ENCODE results near the gene PLPP3.

PLPP3 gene

DNA sequence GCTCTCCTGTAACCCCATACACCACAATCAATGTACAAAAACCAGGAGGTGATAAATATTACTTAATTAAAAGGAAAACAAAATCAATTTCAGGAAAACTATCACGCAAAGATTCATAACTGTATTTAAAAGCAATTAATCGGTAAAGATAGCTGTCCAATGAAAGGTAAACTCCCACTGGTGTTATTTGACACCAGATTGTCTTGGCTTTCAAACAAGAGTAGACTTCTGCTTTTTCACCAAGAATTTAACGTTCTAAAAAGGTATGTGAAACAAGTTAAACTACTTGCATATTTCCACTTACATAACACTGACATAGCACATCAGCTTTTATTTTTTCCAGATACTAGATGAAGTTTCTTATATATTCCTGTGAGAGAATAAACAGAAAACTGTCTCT, 3.5 kb downstream of the PLPP3 start:
- DNase-seq, result no peak

DNA sequence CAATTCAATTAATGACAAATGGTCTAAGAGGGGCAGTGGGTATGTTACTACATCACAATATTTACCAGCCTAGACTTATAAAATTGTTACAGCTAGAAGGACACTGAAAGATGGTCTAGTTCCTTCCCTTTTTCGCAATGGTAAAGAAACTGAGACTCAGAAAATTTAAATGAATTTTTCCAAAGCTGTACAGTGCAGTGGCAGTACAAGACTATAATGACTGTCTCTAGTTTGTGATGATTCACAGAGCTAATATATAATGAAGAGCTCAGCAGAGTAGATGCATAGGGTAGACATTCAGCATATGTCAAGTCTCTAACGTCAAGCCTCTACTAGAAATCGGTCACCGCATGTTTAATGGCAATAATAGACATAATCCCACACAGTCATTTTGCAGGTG, 4.6 kb downstream of the PLPP3 start:
- no peak for DNase-seq

DNA sequence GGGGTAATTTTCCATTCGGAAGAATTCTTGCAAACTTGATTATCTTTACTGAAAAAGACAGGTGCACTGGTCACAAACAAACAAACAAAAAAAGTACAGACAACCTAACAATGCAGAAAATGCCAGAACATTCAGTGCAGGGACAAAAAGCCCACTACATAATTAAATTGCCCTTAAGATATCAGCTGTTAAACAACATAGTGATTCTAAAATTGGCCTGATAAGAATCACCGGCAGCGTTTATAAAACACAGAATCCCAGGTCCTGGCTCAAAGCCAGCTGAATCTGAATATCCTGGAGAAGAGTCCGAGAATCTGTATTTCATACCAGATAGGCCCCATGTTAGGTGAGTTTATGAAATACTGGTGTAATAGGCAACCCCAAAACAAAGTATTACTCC, 6.1 kb downstream of the PLPP3 start:
- DNase-seq, result no peak

DNA sequence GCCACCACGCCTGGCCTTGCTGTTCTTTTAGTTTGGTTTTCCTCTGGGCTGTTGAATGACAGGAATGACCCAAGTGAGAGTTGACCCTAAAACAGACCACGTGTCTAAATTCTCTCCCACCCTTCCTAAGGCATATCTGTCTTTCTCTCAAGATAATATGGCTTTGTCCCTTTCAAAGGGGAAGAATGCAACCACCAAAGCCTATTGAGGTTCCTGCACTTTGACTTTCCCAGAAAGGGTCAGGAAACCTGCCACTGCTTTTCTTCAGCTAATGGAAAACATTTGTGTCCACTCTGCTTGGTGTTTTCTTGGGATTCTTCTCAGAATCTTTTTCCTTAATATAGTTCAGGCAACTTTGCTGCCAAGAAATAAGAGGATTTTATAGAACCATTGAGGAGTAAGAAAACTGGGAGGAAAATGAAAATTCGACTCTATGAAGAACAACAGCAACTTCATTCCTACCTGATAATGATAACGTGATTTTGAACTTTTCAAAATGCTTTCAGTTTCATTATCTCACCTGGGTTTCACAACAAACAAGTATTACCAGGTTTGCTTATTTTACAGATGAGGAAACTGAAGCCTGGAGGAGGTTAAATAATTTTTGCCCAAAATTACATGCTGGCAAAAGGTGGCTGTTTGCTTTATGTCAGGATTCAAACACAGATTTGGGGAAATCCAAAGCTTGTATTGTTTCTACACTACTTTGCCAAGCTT, 6.9 kb downstream of the PLPP3 start:
- no peak for DNase-seq

DNA sequence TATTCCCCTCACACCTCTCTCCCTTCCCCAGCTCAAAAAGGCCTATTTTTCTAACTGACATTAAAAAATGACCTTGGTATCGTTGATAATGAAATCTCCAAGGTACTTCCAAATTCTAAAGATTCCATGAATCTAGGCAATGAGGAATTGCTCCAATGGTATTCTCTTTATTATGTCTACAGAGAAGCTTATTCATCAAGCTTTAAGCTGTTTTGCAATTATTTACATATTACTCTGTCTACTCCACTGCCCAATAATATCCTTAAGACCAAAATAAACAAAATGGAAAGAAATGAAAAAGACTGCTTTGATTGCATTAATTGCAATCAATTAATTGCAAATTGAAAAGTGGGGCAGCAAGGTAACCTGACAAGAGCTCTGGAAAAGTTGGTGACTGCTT, 7.9 kb downstream of the PLPP3 start:
- no peak for DNase-seq

DNA sequence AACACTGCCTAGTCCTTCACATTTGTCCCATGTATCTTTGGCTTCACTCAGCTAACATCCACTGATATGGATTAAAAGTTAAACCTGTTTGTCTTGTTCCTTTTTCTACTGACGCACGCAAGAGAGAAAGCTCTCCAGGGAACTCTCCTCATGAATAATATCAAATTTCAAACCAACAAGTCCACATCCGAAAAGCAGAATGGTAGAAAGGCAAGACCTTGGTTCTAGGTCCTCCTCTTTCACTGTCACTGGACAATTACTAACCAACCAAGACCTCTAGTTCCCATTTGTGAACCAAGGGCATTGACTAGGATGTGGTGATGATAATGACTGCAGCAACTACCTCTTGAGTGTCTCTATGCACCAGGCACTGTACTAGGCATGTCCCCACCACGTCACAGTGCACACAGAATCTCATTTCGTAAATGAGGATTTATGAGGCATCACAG, 8.4 kb downstream of the PLPP3 start:
- no peak for DNase-seq

DNA sequence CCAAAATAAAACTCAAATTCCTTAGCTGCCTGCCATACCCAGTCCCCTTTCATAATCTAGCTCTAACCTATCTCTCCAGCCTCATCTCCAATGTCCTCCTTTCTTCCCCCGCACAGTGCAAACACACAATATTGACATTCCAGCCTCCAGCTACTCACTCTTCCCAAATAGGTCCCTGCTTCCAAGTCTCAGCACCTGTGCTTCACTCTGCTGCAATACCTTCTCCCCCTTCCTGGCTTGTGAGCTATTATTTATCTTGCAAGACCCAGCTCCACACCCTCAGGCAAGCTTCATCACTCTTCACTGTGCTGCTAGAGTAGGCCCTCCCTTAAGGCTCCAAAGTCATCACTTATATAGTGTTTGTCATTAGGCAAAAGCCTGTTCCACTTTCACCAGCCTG, 9.7 kb downstream of the PLPP3 start:
- no peak for DNase-seq

DNA sequence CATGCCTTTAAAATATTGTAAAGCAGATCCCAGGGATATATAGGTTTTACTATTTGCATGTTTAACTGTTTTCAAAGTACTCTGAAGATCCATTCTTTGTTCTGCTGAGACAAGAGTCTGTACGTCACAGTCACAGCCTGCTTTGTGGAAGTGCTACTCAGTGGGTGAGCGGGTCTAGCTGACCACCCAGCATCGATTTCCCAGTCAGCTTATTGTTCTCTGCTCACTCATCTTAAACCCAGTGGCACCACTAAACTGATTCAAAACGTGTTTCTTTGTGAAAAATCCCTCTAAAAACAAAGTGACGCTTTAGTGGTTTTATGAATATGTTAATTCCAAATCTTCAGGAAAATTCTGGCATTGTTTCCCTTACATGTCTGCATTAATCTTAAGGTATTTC, 12.4 kb downstream of the PLPP3 start:
- DNase-seq, result no peak

DNA sequence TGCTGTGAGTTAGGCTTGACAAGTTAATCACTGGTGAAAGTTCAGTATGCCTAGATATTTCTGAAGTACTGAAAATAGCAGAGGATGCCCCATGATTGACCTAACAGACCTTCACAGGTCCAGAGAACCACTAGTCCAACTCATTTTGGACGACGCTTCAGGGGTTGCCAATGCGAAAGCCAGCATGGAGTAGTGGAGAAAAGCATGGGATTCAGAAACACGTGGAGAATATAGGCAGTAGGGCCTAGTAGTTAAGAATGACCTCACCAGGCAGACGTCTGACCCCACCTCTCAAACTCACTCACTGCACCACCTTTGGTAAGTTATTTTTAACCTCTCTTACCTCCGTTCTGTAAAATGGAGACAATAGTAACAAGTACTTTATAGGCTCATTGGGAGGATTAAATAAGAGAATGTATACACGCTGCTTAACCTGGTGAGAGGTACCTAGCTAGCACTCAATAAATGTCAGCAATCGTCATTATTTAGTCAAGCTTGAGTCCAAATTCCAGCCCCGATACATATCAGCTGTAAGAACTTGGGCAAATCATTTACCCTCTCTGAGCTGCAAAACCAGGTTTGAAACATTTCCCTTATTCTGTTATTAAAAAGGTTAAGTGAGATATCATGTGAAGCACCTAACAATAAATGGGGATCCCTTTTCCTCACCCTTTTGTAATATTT, 13.2 kb downstream of the PLPP3 start:
- DNase-seq, result no peak

DNA sequence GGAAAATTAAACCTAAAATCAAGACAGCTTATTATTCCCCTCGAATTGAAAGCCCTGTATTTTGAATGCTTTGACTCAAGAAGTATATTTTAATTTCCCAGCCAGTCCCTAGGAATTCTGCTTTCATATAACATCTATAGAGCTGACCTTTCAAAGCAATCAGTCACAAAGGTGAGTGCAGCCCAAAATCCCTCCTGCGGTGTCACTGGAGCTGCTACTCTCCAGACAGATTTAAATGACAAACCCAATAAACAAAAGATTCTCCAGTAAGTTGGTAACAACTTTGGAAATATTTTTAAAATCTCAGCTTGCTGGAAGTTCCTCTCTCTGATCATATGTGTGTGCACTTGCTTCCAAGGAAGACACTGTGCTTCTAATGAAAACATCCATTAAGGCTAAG, 14.7 kb downstream of the PLPP3 start:
- DNase-seq, result no peak

DNA sequence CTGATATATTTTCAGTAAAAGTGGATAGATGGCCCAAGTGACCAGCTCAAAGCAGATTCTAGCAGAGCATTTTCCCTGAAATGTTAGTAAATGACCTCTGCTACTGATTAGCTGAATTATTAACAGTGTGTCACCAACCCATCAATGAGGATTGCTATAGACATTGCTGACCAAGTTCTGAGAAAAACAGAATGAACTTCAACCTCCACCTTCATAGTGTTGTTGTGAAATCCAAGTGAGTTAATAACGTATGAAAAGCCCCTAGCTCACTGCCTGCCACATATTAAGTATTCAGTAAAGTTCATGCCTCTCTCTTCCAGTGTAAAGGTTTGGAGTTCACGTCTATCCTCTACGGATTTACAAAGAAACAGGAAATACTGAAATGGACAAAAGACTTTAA, 15.8 kb downstream of the PLPP3 start:
- DNase-seq, result no peak

DNA sequence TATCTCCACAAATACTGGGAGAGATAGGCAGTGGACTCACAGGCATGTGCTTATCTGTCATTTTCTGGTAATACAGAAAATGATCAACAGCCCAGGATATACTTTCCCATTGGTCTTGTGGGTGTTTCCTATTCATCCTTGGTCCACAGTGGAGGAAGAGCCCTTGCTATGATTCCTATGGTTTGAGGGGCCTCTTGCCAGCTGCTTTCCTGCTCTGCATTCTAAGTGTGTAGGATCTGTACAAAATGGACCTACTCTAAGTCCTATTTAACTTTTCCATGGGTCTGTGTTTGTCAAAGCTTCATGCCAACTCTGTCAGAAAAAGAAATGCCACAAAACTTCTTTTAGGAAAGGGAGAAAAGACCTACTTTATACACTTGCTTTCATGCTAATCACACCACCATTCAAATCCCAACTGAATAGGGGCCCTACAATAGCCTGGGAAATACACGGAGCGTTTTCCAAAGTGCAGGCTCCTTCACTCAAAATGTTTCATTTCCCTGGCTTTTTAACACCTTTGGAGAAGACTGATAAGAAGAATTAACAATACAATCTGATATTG, 16.4 kb downstream of the PLPP3 start:
- DNase-seq, result no peak

DNA sequence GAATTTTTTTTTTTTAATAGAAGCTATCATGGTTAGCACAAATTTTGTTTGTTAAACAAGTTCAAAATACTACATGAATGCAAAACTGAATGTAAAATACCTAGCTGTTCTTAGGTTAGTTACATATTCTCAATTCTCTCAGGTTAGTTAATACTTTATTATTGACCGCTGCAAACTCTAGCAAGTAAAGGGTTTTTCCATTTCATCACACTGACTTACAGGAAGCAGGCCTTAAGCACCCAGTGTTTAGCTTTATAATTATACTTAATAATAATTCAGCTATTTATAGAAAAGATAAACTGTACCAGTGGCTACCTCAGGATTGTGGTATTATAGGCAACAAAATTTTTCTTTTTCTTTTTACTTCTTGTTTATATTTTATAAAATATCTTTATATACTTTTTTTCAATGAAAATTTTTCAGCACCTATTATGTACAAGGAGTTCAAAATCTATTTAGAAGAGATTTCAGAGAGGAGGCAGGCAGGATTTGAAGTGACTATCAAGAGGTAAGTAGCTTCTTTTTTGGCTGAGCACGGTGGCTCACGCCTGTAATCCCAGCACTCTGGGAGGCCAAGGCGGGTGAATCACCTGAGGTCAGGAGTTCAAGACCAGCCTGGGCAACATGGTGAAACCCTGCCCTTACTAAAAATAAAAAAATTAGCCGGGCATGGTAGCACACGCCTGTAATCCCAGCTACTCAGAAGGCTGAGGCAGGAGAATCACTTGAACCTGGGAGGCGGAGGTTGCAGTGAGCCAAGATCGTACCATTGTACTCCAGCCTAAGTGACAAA, 17.9 kb downstream of the PLPP3 start:
- DNase-seq, result no peak

DNA sequence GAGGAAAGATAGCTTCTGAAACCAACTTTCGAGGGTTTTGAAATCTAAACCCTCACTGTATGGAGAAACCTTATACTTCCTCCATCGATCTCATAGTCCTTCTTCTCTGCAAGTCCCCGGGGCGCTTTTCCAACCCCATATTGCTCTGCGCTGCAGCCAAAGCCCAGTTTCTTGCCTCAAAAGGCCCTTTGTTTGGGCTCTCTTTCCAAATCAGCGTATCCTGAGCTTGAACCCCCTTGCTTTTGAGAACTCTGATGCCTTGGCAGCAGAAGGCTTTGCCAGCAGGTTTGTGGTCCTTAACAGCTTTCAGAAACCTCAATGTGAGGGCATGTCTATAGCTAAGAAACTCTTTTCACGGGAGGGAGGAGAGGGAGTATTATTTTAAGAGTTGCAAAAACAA, 21.6 kb downstream of the PLPP3 start:
- DNase-seq, result no peak

DNA sequence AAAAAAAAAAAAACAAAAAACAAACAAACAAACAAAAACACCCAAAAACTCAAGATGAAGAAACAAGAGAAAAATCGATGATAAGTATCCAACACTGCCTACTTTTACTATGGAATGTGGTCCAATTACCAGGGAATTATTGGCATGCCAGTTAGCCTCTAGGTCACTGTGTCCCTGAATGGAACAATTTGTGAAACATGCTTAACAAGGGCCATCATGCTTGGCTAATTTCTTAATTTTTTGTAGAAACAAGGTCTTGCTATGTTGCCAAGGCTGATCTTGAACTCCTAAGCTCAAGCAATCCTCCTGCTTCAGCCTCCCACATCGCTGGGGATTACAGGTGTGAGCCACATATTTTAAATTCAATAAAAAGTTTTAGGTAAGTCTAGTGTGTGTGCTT, 23.9 kb downstream of the PLPP3 start:
- DNase-seq, result no peak

DNA sequence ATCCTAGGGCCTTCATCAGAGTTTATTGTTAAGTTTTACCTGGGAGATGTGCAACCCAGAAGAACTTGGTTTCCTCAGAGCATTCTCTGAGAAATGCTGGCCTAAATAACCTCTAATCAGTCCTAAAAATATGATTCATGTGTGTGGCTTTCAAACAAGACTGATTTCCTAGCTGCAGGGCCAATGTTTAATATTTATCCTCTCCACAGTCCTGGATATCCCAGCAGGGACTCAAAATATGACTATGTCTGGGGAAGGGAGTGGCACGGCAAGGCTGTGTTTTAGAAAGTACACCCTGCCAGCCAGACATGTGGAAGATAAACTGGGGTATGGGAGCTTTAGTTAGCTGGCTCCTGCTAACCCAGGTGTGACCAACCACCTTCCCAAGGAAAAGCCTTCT, 26.3 kb downstream of the PLPP3 start:
- no peak for DNase-seq

DNA sequence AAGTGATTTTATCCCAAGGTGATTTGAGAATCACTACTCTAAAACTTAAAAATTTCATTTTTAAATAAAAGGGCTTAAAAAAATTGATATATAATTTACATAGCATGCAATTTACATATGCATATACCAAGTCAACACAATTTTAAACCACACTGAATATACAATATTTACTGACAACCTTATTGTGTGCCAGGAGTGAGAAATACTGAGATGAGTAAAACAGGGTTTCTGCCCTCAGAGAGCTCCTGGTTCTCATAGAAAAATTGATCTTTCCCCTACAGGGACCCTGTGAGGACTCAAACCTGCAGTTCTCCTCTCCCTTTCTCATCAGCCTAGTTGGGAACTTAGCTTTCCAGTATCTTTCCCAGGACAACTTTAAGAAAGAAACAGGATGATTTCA, 27.0 kb downstream of the PLPP3 start:
- DNase-seq, result no peak

DNA sequence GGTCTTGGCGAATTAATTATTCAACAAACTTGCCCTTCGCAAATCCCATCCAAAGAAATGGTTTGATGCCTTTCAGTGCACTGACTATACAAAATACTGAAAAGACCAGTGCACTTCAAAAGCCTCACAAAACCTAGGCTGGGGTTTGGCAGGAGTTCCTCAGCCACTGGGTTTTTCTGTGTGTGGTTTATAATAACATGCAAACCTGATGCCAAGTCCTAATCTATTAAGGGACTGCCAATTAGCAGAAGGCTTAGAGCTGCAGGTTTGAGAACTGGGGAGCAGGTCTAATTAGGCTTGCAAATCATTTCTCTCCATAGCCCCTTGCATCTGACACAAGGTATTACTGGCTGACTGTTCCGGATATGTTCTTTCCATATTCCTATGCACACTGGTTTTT, 27.7 kb downstream of the PLPP3 start:
- DNase-seq, result peak; percentile 33

DNA sequence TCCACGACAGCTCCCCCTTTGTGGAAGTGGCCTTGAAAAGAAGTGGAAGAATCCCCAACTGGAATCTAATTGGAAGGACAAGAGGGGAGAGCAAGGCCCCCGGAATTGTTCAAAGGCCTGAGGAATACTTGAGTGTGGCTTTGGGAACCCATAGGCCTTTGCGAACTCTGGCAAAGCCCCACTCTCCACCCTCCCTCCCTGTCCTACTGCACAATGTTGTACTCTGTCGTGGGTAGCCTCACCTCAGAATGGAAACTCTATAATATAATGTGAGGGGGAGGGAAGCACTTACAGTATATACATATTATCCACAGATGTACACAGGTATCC, 28.5 kb downstream of the PLPP3 start:
- DNase-seq, result no peak

DNA sequence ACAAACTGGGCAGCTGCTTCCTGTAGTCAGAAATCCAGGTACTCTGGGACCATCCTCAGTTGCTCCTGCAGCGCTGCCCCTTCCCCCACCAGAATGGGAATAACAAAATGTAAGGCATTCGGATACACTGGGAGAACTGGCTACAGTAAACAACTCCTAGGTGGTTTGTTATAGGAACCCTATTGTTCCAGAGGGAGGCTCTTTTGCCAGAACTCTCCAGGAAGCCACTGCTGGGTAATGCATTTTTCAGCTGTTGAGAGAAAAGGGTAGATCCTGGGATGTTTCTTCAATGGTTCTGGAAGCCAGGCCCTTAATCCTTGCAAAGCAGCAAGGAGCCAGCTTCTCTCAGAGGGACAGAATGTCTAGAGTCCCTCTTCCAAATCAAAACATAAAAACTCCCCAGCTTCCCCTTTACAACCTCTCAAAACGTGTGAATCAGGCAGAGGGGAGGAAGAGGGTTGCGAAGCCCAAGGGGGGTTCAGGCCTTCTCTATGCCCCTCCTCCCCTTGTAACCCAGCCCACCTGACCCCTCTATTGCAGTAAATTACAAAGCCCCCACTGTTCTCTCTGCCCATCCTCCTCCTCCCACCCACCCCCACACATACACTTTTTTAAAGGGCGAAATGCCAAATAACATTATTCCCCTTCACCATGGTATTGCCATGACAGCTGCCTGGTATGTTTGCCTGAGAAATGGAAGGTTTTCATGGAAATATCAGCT, 29.1 kb downstream of the PLPP3 start:
- no peak for DNase-seq

DNA sequence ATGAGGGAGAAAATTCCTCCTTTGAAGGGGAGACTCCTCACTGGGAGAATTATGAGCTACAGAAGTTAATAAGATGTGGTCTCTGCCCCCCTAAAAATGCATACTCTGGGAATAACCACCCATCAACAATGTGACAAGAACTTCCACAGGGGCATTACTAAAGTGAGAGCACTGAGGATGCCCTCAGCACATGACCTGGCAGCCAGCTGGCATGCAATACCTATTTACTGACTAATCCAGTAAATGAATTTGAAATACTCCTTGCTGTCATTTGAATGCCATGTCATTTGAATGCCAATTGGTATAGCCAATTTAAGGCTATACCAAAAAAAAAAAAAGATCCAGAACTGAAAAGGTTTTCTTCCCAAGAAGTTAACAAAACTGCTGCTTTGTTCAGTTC, 30.8 kb downstream of the PLPP3 start:
- DNase-seq, result no peak

DNA sequence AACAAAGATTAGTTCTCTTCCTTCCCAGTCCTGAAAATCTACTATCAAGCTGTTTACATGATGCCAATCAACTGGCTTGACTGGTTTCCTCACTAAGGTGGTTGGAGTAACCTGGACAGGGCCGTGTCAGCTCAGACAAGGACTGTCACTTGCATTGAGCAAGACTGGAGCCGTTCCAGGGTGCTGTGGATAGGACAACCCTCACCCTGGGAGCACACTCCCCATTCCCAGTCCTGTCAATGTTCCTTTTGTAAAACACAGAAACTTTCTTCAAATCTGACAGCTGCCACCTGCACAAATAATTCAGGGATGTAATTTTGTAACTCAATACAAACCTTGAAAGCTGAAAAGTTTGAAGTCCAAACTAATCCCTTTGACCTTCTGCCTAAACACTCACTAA, 31.4 kb downstream of the PLPP3 start:
- DNase-seq, result no peak

DNA sequence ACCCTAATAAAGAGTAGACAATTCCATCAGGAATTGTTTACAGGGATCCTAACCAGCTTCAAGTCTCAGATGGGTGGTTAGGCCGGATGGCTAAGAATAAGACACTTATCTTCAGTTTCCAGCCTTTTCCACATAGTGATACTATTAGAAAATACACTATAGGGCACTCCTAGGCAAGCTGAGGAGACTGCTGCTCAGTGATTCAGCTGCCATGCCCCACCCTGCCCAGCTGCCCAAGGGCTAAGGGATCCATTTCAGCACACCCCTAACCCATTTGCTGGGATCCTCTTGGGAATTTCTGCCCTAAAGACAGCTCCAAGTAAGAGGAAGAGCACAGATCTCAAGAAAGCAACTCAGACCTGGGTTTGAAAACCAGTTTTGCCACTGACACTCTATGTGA, 31.9 kb downstream of the PLPP3 start:
- no peak for DNase-seq
